T-helper 2 cell treated with Interferon-gamma antibody and Interleukin-4, amounts not matched to agents 5 μg/mL and 100 μg/mL, for 36 hours (primary cell): ENCODE results near the gene ZNF341.

ENCODE experiments used
- DNase-seq: peaks from one replicate; pipeline ENCODE4 v3.0.0; 2021; ENCODE audit warnings: low spot score
- H3K27ac Mint-ChIP-seq: one replicate; pipeline ENCODE4 v1.8.0; 2021; ENCODE audit warnings: mild to moderate bottlenecking, mixed read lengths
- H3K27me3 Mint-ChIP-seq: one replicate; pipeline ENCODE4 v1.8.0; 2021; ENCODE audit warnings: low read depth, mixed read lengths
- H3K36me3 Mint-ChIP-seq: one replicate; pipeline ENCODE4 v1.8.0; 2021; ENCODE audit warnings: low read depth, mixed read lengths
- H3K4me1 Mint-ChIP-seq: one replicate; pipeline ENCODE4 v1.8.0; 2021; ENCODE audit warnings: low read depth, mixed read lengths
- H3K4me3 Mint-ChIP-seq: one replicate; pipeline ENCODE4 v1.8.0; 2022; ENCODE audit warnings: mild to moderate bottlenecking, moderate library complexity, mixed read lengths
- H3K9me3 Mint-ChIP-seq: one replicate; pipeline ENCODE4 v1.8.0; 2021; ENCODE audit warnings: mixed read lengths

ZNF341 gene

GRCh38 chr20:33793011-33793931 is 61.5 kb downstream of the ZNF341 start:
- Mint-ChIP-seq H3K9me3 (no peaks in the 10 kb centered on the region), H3K27me3 (no peaks in the 10 kb centered on the region), H3K4me3 (no peak overlapping the region), H3K4me1 (peaks cover 3% of the 10 kb centered on the region), H3K27ac (peak overlapping the region; percentile 52), H3K36me3 (peaks cover 3% of the 10 kb centered on the region)
- no peak for DNase-seq

- no peak overlapping the region for H3K27ac Mint-ChIP-seq
- no peaks in the 10 kb centered on the region for H3K36me3 Mint-ChIP-seq
- H3K4me3 Mint-ChIP-seq = no peak overlapping the region
- DNase-seq = no peak
- no peaks in the 10 kb centered on the region for H3K9me3 Mint-ChIP-seq
- peaks cover 3% of the 10 kb centered on the region for H3K4me1 Mint-ChIP-seq
- no peaks in the 10 kb centered on the region for H3K27me3 Mint-ChIP-seq
Observed at GRCh38 chr20:33796263-33796906, 64.6 kb downstream of the ZNF341 start.

GRCh38 chr20:33796907-33797544 is 65.2 kb downstream of the ZNF341 start:
- Mint-ChIP-seq H3K4me3 (no peak overlapping the region), H3K27ac (no peak overlapping the region), H3K27me3 (no peaks in the 10 kb centered on the region), H3K4me1 (peaks cover 3% of the 10 kb centered on the region), H3K36me3 (no peaks in the 10 kb centered on the region), H3K9me3 (no peaks in the 10 kb centered on the region)
- no peak for DNase-seq

GRCh38 chr20:33798444-33798843 is 66.6 kb downstream of the ZNF341 start:
- H3K4me1 Mint-ChIP-seq = peaks cover 2% of the 10 kb centered on the region
- no peak overlapping the region for H3K27ac Mint-ChIP-seq
- H3K9me3 Mint-ChIP-seq = no peaks in the 10 kb centered on the region
- no peaks in the 10 kb centered on the region for H3K36me3 Mint-ChIP-seq
- H3K4me3 Mint-ChIP-seq = no peak overlapping the region
- DNase-seq = no peak
- H3K27me3 Mint-ChIP-seq = peaks cover 3% of the 10 kb centered on the region

GRCh38 chr20:33803921-33804337 is 72.1 kb downstream of the ZNF341 start:
- no peak overlapping the region for H3K27ac Mint-ChIP-seq
- H3K4me1 Mint-ChIP-seq = no peaks in the 10 kb centered on the region
- no peak overlapping the region for H3K4me3 Mint-ChIP-seq
- no peaks in the 10 kb centered on the region for H3K9me3 Mint-ChIP-seq
- DNase-seq = no peak
- peaks cover 5% of the 10 kb centered on the region for H3K27me3 Mint-ChIP-seq
- H3K36me3 Mint-ChIP-seq = no peaks in the 10 kb centered on the region

GRCh38 chr20:33808388-33808787 is 76.6 kb downstream of the ZNF341 start:
- Mint-ChIP-seq H3K4me1 (peaks cover 21% of the 10 kb centered on the region), H3K4me3 (no peak overlapping the region), H3K9me3 (no peaks in the 10 kb centered on the region)

GRCh38 chr20:33810259-33810658 is 78.5 kb downstream of the ZNF341 start:
- Mint-ChIP-seq H3K36me3 (peaks cover 23% of the 10 kb centered on the region), H3K4me1 (peaks cover 32% of the 10 kb centered on the region), H3K27ac (no peak overlapping the region), H3K9me3 (no peaks in the 10 kb centered on the region), H3K27me3 (no peaks in the 10 kb centered on the region), H3K4me3 (no peak overlapping the region)
- DNase-seq = no peak

More at GRCh38 chr20:33808388-33808787, 76.6 kb downstream of the ZNF341 start:
- no peak overlapping the region for H3K27ac Mint-ChIP-seq
- peaks cover 2% of the 10 kb centered on the region for H3K27me3 Mint-ChIP-seq
- peaks cover 17% of the 10 kb centered on the region for H3K36me3 Mint-ChIP-seq
- no peak for DNase-seq

GRCh38 chr20:33810885-33811775 is 79.3 kb downstream of the ZNF341 start, which contains the start of gene CHMP4B:
CHMP4B (plus strand) TSS chr20:33811348; CDS start chr20:33811469, 121 bp downstream.
- Mint-ChIP-seq H3K27me3 (no peaks in the 10 kb centered on the region), H3K4me1 (peaks cover 34% of the 10 kb centered on the region), H3K27ac (peak within 1 kb of the TSS; percentile 99), H3K4me3 (peak within 1 kb of the TSS; percentile 90), H3K36me3 (peaks cover 26% of the 10 kb centered on the region), H3K9me3 (no peaks in the 10 kb centered on the region)
- DNase-seq = peak; percentile 99

GRCh38 chr20:33811776-33812151 is 80.0 kb downstream of the ZNF341 start:
- H3K4me1 Mint-ChIP-seq = peaks cover 34% of the 10 kb centered on the region
- H3K9me3 Mint-ChIP-seq = no peaks in the 10 kb centered on the region
- H3K27me3 Mint-ChIP-seq = no peaks in the 10 kb centered on the region
- H3K36me3 Mint-ChIP-seq = peaks cover 26% of the 10 kb centered on the region
- peak overlapping the region; percentile 99 for H3K27ac Mint-ChIP-seq
- H3K4me3 Mint-ChIP-seq = peak overlapping the region; percentile 90
- peak; percentile 7 for DNase-seq

- peak; percentile 75 for DNase-seq
- Mint-ChIP-seq H3K36me3 (peaks cover 26% of the 10 kb centered on the region), H3K27me3 (no peaks in the 10 kb centered on the region), H3K4me3 (peak overlapping the region; percentile 90), H3K9me3 (no peaks in the 10 kb centered on the region), H3K27ac (peak overlapping the region; percentile 99), H3K4me1 (peaks cover 35% of the 10 kb centered on the region)
Observed at GRCh38 chr20:33812152-33812849, 80.5 kb downstream of the ZNF341 start.

- Mint-ChIP-seq H3K4me3 (peak overlapping the region; percentile 90), H3K4me1 (peaks cover 38% of the 10 kb centered on the region), H3K36me3 (peaks cover 26% of the 10 kb centered on the region), H3K9me3 (no peaks in the 10 kb centered on the region), H3K27ac (peak overlapping the region; percentile 99), H3K27me3 (no peaks in the 10 kb centered on the region)
- DNase-seq = no peak
Observed at GRCh38 chr20:33812908-33813462, 81.2 kb downstream of the ZNF341 start.

GRCh38 chr20:33814238-33814712 is 82.5 kb downstream of the ZNF341 start:
- Mint-ChIP-seq H3K4me3 (peak overlapping the region; percentile 90), H3K9me3 (no peaks in the 10 kb centered on the region), H3K4me1 (peaks cover 38% of the 10 kb centered on the region), H3K27ac (peak overlapping the region; percentile 47), H3K27me3 (no peaks in the 10 kb centered on the region), H3K36me3 (peaks cover 26% of the 10 kb centered on the region)
- DNase-seq = no peak
